Measurements from ENCODE around the gene PCED1A. TPM values are rescaled to one million over a fixed set of nuclear protein-coding genes. Genes with fewer than 3 reads are reported as not detected.
"Not testable (repeated sequence)": the region's sequence is repeated elsewhere in the genome, so short reads cannot be mapped to it uniquely, and the experiment has no call there.

Gene PCED1A
- total and polyA plus RNA-seq, 2 experiments from 2014 or later, result 45.5 to 78.0 TPM

- TF ChIP-seq CTCF (IDR thresholded peaks at IDR 0.05; ENCODE audit: low read depth, low read length), result no peak
- no peaks in the 10 kb centered on the region for H3K27me3 ChIP-seq
- no peak overlapping the region for H3K27ac ChIP-seq
- no peaks in the 10 kb centered on the region for H3K4me1 ChIP-seq (ENCODE audit: low read depth)
- H3K9me3 ChIP-seq (ENCODE audit: low read depth), result no peaks in the 10 kb centered on the region
- H3K4me3 ChIP-seq, result no peak overlapping the region
- no peak for DNase-seq (ENCODE audit: low read depth in 1 of 2, low spot score in 1 of 2)
- H3K36me3 ChIP-seq, result peaks cover 2% of the 10 kb centered on the region
These were observed 5.1 kb downstream of the PCED1A start for GRCh38 chr20:2835331-2835796.

GRCh38 chr20:2834401-2835110 lies 5.9 kb downstream of the PCED1A start:
- Histone ChIP-seq H3K4me1 (ENCODE audit: low read depth) (no peaks in the 10 kb centered on the region), H3K27ac (no peak overlapping the region), H3K27me3 (peaks cover under 1% of the 10 kb centered on the region), H3K36me3 (peaks cover 2% of the 10 kb centered on the region), H3K9me3 (ENCODE audit: low read depth) (no peaks in the 10 kb centered on the region), H3K4me3 (no peak overlapping the region)
- DNase-seq (ENCODE audit: low read depth in 1 of 2, low spot score in 1 of 2), result no peak
- TF ChIP-seq CTCF (IDR thresholded peaks at IDR 0.05; ENCODE audit: low read depth, low read length), result no peak

- TF ChIP-seq CTCF (IDR thresholded peaks at IDR 0.05; ENCODE audit: low read depth, low read length), result no peak
- no peak for DNase-seq (ENCODE audit: low read depth in 1 of 2, low spot score in 1 of 2)
- Histone ChIP-seq H3K9me3 (ENCODE audit: low read depth) (no peaks in the 10 kb centered on the region), H3K36me3 (peaks cover 2% of the 10 kb centered on the region), H3K27ac (no peak overlapping the region), H3K27me3 (peaks cover 8% of the 10 kb centered on the region), H3K4me1 (ENCODE audit: low read depth) (no peaks in the 10 kb centered on the region), H3K4me3 (no peak overlapping the region)
These were observed 6.7 kb downstream of the PCED1A start for GRCh38 chr20:2833761-2834160.

- H3K36me3 ChIP-seq; H3K9me3 ChIP-seq (ENCODE audit: low read depth); H3K27ac ChIP-seq; H3K4me1 ChIP-seq (ENCODE audit: low read depth); DNase-seq (ENCODE audit: low read depth in 1 of 2, low spot score in 1 of 2); H3K4me3 ChIP-seq: not testable (repeated sequence)
- peaks cover 34% of the 10 kb centered on the region for H3K27me3 ChIP-seq
These were observed 9.2 kb downstream of the PCED1A start for GRCh38 chr20:2831206-2831605.

GRCh38 chr20:2829376-2829775 lies 11.1 kb downstream of the PCED1A start:
- Histone ChIP-seq H3K4me1 (ENCODE audit: low read depth) (no peaks in the 10 kb centered on the region), H3K4me3 (no peak overlapping the region), H3K36me3 (no peaks in the 10 kb centered on the region), H3K27me3 (peaks cover 40% of the 10 kb centered on the region), H3K27ac (no peak overlapping the region), H3K9me3 (ENCODE audit: low read depth) (no peaks in the 10 kb centered on the region)
- DNase-seq (ENCODE audit: low read depth in 1 of 2, low spot score in 1 of 2), result no peak
- no peak for TF ChIP-seq CTCF (IDR thresholded peaks at IDR 0.05; ENCODE audit: low read depth, low read length)

- Histone ChIP-seq H3K4me3 (no peak overlapping the region), H3K4me1 (ENCODE audit: low read depth) (no peaks in the 10 kb centered on the region), H3K36me3 (no peaks in the 10 kb centered on the region), H3K9me3 (ENCODE audit: low read depth) (no peaks in the 10 kb centered on the region), H3K27me3 (peaks cover 47% of the 10 kb centered on the region), H3K27ac (no peak overlapping the region)
- DNase-seq (ENCODE audit: low read depth in 1 of 2, low spot score in 1 of 2), result no peak
- no peak for TF ChIP-seq CTCF (IDR thresholded peaks at IDR 0.05; ENCODE audit: low read depth, low read length)
These were observed 13.8 kb downstream of the PCED1A start for GRCh38 chr20:2826655-2827054.
